EL (cell line): ENCODE data around the gene CPPED1.
A peak's percentile ranks its signal among the peaks of the same experiment; 100 is the strongest.

Experiments
- DNase-seq: peaks from one replicate; pipeline ENCODE4 v3.0.0-alpha.2; 2016

CPPED1 gene

DNA sequence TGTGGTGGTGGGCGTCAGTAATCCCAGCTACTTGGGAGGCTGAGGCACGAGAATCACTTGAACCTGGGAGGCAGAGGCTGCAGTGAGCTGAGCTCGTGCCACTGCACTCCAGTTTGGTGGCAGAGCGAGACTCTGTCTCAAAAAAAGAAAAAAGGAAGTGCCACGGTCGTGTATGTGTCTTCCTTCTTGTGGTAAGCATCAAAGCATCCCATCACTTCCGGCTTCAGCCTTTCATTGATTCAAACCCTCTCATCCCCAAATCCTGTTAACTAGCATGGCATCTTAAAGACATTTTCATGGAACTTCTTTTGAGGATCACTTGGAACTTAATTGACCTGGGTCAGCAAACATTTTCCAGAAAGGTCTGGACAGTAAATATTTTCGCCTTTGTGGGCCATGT is 126.2 kb downstream of the CPPED1 start:
- no peak for DNase-seq

DNA sequence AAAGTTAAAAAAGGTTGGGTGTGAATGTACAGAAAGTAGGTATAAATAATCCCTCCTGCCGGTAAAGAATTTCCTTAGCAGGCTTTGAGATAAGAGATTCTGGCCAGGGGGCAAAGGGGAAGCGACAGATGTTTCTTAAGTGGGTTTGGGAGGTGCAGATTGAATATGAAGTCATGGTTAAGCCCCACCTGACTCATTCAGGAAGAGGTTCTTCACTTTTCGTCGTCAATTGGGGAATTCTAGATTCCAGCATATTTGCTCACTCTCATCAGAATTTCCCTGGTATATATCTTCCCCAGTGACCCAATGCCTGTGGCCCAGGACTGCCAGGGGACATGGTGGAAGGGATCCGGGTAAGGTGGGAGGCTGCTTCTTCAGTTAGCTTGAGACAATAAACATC is 127.8 kb downstream of the CPPED1 start:
- peak; percentile 80 for DNase-seq

DNA sequence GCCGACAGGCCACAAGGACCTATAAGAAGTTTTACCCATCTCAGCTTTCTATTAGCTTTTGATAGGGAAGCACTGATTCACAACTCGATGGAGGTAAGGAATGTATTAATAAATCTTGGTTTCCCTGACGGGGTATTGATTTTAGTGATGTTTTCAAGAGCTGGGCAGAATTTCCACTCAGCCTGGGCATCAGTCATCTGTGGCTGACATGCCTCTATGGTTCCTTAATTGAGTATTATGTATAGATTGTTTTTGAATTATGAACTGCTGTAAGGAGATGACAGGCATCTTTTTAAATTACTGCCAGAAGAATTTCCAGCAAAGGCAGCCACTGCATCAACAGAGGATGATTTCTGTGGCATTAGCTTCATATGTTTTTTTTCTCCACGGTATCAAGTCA is 128.6 kb downstream of the CPPED1 start:
- DNase-seq = no peak

DNA sequence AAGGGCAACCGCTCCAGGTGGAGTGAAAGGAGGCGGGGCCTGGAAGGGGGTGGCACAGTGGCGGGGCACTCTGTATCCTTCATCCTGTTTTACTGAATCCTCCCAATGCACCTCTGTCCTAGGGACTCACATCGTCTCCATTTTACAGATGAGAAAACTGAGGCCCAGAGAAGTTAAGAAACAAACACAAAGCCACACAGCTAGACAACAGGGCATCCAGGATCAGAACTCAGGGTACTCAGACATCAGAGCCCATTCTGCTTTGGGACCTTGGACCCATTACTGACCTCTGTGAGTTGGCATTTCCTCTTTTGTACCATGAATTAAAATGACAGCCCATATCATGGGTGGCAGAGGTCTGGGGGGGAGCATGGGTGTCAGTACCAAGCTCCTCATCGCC is 129.2 kb downstream of the CPPED1 start:
- DNase-seq = no peak

DNA sequence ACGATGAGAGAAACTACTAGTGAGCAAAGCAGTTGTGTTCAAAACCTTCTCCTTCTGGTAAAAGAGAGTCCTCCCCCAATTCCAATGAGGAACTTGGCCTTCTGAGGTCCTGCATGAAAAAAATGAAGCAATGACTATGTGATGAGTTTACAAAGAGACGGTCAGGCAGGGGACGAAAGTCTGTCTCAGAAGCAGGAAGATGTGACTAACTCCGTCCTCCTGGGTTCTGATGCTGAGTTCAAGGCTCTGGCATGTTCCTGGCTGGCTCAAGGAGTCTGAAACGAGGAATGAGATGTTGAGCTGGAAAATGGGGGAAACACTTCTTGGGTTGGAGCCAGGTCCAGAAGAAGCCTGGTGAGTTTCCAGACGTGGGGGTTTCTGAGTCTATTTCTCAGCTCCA is 129.6 kb downstream of the CPPED1 start:
- peak; percentile 79 for DNase-seq

DNA sequence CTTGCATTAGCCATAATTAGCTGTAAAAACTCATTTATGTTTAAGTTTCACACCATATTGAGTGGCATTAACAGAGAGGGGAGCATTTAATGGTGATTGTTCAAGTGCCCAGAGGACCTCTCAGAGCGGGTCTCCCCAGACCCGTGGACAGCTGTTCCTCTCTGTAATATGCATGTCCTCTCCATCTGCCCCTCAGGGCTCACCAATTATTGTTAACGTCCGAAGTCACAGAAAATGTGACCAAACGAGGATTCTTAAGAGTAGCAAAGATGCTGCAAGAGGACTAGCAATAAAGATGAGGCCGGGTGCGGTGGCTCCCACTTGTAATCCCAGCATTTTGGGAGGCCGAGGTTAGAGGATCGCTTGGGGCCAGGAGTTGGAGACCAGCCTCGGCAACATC is 130.2 kb downstream of the CPPED1 start:
- no peak for DNase-seq

DNA sequence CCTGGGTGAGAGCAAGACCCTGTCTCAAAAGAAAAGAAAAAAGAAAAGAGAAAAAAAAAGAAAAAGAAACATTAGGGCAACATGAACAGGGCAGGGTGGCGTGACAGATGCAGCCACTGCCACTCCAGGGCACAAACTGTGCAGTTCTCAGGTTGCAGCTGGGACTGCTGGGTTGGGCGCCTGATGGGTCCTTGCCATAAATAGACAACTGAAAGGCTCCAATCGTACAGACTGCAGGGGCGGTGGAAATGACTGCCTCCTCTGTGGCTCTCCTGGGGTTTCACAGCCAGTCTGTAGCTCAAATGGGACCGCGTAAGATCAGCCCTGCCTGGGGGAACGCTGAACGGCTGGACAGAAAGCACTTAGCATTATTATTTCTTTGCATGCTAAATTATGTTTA is 130.7 kb downstream of the CPPED1 start:
- no peak for DNase-seq

DNA sequence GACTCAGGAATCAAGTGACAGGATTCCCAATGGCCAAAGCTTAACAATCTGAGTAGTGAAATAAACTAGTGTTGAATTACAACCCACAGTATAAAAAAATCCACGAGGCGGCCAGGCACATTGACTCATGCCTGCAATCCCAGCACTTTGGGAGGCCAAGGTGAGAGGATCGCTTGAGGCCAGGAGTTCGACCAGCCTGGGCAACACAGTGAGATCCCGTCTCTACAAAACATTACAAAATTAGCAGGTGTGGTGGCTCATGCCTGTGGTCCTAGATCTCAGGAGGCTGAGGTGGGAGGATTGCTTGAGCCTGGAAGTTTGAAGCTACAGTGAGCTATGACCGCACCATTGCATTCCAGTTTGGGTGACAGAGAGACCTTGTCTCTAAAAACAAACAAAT is 133.8 kb downstream of the CPPED1 start:
- DNase-seq = no peak

DNA sequence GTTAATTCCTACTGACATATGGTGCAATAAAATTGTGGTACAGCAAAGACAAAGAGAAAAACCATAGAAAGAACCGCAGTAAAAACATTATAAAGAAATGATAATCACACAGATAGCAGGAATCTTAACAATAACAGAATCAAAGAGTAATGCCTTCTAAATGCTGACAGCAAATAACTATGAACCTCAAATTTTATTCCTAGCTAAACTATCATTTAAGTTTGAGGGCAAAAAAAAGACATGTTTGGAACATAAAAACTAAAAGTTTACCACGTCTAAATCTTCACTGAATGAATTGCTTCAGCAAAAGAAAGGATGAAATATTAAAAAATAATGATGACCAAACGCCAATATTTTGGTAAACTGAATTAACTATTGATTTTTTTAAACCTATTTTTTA is 135.8 kb downstream of the CPPED1 start:
- DNase-seq = no peak

DNA sequence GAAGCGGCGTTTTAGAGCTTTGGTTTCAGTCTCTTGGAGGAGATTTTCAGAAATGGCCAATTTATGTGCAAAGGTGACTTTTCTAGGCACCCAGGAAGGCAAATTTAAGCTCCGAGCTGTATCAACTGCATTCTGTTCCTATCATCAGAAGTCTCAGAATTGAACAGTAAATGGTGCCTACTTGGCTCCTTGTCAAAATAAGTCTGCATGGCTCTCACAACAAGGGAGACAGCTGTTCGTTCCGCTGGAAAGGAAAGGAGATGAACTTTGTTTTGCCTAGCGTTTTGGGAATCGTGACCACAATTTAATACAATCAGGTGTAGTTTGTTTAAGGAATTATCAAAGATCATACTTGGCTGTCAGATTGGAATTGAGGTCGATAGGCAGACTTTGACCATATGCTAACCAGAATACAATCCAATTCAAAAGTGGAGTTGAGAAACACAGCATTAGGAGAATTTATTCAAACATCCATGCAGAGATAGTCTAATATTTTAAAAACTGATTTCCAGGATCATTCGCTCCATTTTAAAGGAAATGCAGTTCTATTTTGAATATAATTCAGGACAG is 139.4 kb downstream of the CPPED1 start:
- DNase-seq = no peak

DNA sequence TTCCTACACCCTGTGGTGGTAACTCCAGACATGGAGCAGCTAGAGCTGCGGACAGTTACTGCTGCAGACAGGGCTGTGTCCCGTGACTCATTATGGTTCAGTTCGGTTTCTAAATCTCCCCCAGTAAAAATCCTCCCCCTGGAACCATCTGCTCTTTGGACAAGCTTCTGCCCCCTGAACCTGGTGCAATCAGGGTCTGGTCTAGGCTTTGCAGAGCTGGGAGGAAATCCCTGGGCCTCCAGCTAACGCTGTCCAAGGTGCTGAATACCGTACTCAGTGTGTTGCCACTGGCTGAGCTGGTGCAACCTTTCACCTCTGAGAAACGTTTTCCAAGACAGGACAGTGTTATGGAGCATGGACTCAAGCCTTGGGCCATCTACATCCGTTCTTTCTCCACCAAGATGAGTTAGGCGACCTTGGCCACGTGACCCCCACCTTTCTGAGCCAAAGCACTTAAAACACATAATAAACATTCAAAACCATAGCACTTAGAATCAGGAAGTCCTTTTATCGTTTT is 142.0 kb downstream of the CPPED1 start:
- peak; percentile 32 for DNase-seq

DNA sequence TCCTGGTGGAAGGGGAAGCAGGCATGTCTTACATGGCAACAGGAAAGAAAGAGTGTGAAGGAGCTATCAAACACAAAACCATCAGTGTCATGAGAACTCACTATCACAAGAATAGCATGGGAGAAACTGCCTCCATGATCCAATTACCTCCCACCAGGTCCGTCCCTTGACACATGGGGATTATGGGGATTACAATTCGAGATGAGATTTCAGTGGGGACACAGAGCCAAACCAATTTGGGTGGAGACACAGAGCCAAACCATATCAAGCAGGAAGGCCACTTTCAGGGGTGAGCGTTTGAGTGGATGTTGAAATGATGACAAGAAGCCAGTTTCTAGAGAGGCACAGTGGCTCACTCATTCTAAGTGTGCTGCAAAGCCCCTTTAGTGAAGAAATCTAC is 143.8 kb downstream of the CPPED1 start:
- no peak for DNase-seq

DNA sequence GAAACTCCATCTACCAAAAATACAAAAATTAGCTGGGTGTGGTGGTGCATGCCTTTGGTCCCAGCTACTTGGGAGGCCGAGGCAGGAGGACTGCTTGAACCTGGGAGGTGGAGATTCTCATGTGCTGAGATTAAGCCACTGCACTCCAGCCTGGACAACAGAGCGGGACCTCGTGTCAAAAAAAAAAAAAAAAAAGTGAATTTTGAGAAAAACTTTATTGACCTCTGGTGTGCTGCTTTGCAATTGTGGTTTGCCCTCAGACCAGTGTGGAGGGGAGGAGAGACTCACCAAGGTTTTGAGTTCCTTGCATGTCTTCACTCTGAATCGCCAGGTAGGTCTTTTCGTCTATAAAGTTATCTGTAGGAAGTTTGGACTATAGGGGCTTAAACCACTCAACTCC is 145.2 kb downstream of the CPPED1 start:
- DNase-seq = no peak

DNA sequence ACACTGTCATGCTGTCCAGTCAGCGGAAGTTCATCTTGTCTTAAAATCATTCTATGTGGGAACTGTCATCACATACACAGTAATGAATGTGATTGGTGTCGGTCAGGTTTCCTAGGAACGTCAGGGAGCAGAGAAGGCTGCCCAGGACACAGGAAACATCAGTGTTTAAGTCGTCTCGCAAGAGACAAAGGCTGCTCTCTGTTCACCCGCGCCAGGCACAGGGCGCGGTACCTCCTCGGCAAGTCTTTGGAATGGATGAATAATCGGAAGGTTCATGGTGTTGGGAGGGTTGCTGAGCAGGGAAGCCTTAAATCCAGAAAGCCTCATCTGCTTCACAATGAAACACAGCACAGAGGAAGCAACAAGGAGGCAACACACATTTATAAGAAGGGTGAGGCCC is 148.2 kb downstream of the CPPED1 start:
- DNase-seq = no peak

DNA sequence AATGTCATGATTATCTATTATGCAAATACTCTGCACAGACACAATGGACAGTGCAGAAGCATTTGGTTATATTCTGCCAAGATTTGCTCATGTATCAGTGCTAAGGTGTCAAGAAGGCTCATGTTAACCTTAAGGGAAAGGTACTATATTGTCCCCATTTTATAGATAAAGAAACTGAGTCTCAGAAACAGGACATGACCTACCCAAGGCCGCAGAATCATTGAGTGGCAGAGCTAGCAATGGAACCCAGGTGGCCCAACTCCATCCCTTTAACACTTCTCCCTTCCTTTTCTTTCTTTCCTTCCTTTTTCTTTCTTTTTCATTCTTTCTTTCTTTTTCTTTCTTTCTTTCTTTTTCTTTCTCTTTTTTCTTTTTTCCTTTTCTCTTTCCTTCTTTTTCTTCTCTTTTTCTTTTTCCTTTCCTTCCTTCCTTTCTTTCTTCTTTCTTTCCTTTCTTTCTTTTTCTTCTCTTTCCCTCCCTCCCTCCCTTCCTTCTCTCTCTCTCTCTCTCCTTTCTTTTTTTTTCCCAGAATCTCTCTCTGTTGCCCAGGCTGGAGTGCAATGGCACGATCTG is 149.8 kb downstream of the CPPED1 start:
- no peak for DNase-seq

DNA sequence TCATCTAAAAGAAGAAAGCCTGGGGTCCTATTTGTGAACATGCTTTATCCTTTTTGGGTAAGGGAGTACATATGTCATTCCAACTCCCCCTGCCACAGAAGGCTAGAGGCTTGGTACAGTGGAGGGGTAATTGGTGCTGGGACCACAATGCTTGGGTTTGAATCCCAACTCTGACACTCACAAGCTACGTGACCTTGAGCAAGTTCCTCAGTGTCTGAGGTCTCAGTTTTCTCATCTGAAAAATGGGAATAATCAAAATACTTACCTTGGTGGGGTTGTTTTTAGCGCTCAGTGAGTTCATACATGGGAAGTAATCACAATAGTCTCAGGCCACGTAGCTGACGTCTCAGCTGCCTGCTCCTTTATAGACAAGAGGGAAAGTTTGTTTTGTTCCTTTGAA is 150.8 kb downstream of the CPPED1 start:
- DNase-seq = no peak

DNA sequence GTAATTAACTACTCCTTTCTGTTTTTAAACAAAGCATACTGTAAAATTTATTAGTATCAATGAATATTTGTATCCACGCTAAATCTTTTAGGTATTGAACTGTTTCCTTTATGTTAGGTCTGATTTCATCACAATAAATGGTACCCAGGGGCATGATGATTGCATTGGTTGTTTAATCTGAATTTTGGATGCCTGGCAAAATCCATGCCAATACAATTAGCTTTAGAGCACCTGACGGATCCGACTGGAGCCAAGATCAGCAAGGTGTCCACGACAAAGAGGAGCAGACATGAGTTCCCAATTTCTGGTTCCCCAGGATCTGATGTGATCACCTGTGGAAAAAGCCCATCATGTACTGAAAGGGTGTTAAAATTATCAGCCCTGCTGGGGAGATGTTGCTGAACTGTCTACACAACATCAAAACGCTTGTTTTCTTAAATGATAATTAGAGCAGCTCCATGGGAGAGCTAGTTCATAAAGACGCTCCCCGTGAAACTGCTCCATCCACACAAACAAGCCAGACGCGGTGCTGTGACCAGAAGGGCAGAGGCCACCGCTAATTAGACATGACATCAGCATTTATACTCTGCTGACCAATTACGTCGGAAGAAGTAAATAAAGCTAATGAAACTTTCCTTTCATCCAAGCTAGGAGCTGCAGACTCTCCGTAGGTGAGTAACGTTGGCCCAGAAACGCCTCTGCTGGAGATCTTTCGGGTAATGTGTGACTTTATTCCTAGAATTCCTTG is 151.7 kb downstream of the CPPED1 start:
- DNase-seq = no peak

DNA sequence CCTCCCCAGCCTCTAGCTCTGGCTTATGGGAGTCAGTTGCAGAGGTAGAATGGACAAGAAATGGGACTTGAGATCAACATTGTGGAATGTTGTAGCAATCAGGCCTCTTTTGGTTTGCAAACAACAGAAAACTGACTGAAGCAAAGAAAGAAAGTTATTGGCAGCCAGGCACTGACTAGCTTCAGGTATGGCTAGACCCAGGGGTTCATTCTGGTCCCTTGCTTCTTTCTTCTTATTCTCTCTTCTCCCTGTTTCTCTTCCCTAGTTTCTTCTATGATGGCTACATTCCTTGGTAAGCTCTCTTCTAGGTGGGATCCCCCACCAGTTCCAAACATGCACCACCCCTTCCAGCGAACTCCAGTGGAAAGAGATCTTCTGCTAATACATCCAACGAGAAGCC is 154.3 kb downstream of the CPPED1 start:
- no peak for DNase-seq

DNA sequence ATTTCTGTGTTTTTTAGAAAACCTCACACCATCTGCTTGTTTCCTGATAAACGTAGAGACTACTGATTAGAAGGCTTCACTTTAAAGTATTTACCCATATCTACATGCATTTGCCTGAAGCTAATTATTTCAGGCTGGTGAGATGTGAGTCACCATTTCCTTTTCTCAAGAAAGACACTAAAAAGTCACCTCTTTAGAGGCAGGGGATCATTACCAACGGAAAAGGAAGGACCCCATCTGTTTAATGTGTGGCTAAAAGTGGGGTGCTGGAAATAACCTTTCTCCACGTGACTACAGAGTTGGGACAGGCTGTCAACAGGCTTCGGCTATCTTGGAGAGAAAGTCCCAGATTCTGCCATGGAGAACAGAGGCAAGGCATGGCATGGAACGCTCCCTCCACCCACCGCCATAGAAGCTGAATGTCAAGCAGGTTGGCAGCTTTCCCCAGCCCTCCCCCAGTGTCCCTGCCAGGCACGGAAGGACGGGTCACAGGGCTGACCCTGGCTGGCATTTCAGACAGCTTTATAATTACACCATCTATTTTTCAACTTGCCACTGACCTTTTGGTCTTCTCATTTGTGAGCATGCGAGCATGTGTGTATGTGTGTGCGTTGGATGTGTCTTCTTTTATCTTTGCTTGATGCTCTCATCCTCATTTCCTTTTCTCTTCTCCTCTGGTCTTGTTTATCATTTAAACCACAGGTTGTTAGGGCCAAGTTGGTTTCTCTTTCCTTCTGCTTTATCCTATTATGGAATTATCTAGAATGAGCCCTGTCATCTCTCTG is 157.0 kb downstream of the CPPED1 start:
- peak; percentile 49 for DNase-seq

DNA sequence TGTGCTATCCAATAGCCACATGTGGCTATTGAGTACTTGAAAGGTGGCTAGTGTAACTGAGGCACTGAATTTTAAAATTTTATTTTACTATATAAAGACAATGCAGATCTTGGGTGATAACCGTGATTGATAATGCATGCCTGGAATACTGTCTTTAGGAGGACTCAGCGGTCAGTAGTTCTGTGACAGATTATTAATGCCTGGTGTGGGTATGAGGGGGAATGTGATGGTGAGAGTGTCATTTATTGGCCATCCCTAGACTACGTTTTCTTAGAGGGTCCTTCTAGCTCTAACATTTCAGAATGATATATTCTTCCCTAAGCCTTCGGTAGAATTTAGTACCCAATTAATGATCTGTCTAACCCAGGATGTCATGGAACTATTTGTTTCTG is 157.6 kb downstream of the CPPED1 start:
- no peak for DNase-seq

DNA sequence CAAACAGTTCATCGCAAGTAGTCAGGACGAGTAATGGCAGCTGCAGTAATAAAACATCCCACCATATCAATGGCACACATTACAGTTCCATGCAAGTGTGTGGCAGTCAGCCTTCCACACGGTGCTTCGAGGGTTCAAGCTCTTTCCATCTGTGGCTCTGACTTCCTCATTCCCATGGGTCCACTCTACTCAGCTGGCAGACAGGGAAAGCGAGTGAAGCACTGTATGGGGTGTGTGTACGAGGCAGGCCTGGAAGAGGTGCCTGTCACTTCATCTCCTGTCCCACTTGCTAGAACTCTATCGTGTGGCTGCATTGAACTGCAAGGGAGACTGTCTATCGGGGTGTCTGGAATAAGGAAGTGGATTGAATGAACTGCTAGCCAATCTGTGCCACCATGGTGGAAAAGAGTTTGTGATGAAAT is 160.6 kb downstream of the CPPED1 start:
- DNase-seq = no peak

DNA sequence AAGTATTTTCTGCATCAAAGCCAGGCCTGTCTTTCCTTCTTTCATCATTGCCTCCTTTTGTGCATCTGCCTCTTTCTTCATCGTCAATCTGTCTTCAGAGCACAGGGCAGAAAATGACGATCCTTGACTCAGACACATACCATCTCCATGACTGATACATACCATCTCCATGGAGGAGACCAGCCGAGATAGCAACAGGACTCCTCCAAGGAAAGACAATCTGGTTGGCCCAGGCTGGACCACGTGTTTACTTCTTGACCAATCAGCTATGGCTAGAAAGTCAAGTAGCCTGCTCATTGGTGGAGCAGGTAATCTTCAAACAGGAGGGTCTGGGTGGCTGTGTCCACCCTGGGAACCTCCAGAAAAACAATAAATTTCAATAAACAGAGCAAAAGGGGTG is 164.6 kb downstream of the CPPED1 start:
- DNase-seq = peak; percentile 87

DNA sequence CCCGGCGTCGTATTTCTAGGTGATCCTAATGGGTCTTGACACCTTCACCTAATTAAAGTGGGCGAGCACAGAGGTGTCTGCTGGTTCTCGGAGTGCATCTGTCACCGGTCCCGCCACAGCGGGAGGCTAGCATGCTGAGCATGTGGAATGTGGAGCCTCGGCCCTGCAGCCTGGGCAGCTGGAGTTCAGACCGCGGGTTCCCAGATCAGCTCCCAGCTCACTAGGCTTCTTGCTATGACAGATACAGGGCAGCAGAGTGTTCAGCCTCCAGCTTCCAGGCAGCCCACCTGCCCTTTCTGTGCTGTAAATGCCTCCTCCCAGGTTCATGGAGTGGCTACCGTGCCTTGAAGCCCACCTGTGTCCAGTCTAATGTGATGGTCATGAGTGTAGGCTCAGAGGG is 166.7 kb downstream of the CPPED1 start:
- no peak for DNase-seq

DNA sequence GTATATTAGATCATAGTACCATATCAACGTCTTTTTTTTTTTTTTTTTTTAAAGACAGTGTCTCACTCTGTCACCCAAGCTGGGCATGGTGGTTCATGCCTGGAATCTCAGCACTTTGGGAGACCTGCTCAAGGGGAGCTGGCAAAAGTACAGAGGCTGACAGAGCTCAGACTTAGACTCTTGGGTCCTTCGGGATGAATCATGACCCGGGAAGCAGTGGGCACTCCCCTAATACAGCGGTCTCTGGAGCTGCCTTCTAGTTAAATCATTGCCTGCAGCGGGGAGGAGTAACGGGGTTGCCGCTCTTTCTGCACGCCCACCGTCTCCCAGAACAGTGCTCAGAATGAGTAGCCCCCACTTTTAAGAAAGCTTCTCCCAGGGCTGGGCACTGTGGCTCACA is 174.4 kb downstream of the CPPED1 start:
- no peak for DNase-seq
